CD4-positive, alpha-beta T cell treated with Interleukin-17A for 1 hour (primary cell): Measurements from ENCODE around the gene NCOR1.
"Not testable (repeated sequence)": the region's sequence is repeated elsewhere in the genome, so short reads cannot be mapped to it uniquely, and the experiment has no call there.

ENCODE experiments used
- DNase-seq: peaks from one replicate; pipeline ENCODE4 v3.0.0-alpha.2; 2020

Gene NCOR1

DNA sequence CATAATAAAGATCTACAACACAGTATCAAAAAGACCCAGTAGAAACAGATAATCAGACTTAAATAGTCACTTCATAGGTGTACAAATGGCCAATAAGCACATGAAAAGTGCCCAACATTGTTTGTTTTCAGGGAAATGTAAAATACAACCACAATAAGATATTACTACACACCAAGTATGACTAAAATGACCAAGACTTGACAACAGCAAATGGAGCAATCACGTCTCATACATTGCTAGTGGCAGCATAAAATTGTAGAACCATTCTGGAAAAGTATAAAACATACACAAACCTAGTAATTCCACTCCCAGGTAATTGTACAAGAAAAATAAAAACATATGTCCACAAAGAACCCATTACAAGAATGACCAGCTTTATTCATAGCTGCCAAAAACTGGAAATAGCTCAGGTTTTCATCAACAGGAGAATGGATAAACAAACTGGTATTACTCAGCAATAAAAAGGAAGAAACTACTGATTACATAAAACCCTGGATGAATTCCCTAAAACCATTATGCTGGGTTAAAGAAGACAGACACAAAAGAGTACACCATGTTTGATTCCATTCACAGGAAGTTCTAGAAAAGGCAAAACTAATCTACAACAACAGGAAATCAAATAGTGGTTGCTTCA is 130.2 kb downstream of the NCOR1 start:
- DNase-seq, result no peak

DNA sequence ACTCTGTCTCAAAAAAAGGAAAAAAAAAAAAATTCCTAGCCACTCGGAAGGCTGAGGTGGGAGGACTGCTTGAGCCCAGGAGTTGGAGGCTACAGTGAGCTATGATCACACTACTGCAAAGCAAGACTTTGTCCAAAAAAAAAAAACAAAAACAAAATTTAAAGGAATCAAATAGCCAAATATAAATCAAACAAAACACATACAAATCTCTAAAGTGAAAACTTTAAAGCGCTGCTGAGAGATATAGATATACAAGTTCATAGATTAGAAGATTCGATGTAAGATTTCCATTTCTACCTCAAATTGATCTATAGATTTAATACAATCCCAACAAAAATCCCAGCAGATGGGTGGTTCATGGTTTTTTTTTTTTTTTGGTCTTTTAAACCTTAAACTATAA is 132.1 kb downstream of the NCOR1 start:
- DNase-seq, result no peak

- no peak for DNase-seq
Observed at GRCh38 chr17:16081507-16082087, 133.7 kb downstream of the NCOR1 start.

GRCh38 chr17:16080366-16080765 is 135.0 kb downstream of the NCOR1 start:
- DNase-seq, result no peak

DNA sequence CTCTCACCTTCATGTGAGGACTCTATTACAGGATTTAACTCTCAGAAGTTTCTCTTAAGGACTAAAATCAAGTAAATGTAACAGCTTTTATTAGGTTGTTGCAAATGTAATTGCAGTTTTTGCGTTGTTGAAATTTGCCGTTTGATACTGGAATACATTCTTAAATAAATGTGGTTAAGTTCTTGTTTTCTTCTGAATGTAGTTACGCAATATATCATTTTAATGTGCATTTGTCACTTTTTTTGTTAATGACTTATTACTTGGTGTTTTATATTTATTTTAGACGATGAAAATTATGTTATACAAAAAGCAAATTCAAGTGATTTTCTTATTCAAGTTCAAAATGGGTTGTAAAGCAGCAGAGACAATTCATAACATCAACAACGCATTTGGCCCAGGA is 139.4 kb downstream of the NCOR1 start:
- no peak for DNase-seq

GRCh38 chr17:16074423-16074822 is 140.9 kb downstream of the NCOR1 start:
- DNase-seq, result no peak

DNA sequence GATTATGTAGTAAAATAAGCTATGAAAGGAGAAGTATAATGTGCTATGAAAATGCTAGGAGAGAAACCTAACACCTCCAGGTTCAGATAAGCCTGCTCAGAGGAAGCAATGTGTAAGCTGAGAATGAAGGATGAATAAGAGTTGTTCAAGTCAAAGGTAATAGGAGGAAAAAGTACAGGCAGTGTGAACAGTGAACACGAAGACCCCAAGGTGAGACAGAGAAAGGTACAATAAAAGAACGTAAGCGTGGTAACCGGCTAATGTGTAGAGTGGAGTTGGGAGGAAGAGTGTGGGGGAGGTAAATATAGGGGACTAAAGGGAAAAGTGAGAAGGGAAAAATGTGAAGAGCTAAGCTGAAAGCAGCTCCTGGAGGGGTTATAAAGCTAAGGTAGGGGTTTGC is 141.5 kb downstream of the NCOR1 start:
- DNase-seq, result no peak

- no peak for DNase-seq
Observed at GRCh38 chr17:16072031-16072430, 143.3 kb downstream of the NCOR1 start.

GRCh38 chr17:16068323-16068722 is 147.0 kb downstream of the NCOR1 start:
- no peak for DNase-seq

- DNase-seq, result no peak
Observed at GRCh38 chr17:16066125-16066524, 149.2 kb downstream of the NCOR1 start.

DNA sequence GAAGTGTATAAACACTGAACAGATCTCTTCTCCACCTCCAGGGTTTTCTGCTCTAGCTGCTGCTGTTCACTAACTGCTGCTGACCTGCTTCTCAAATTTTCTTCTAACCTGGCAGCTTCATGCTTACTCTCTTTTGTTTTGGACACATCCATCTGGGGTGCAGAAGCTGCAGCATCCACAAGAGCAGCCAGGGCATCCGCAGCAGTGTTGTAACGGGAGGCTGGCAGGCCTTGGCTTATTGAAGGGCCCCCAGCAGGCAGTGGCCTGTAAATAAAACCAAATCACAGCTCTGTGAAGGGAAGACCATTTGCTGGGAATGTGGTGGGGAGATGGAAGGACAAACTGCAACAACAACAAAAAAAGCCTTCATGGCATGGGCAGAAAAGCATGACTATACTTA is 153.7 kb downstream of the NCOR1 start:
- no peak for DNase-seq

DNA sequence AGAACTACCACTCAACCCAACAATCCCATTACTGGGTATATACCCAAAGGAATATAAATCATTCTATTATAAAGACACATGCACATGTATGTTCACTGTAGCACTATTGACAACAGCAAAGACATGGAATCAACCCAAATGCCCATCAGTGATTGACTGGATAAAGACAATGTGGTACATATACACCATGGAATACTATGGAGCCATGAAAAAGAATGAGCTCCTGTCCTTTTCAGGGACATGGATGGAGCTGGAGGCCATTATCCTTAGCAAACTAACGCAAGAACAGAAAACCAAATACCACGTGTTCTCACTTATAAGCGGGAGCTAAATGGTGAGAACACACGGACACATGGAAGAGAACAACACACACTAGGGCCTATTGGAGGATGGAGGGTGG is 160.2 kb downstream of the NCOR1 start:
- not testable (repeated sequence) for DNase-seq

- DNase-seq, result no peak
Observed at GRCh38 chr17:16052486-16052885, 162.8 kb downstream of the NCOR1 start.

DNA sequence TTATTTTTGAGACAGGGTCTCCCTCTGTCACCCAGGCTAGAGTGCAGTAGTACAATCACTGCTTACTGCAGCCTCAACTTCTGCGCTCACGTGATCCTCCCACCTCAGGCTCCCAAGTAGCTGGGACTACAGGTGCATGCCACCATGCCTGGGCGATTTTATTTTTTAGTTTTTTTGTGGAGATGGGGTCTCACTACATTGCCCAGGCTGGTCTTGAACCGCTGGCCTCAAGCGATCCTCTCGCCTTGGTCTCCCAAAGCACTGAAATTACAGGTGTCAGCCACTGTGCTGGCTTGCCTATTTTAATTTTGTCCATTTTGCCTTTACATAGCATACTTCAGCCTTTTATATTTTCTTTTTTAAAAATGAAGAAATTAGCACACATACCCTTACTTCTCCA is 164.5 kb downstream of the NCOR1 start:
- DNase-seq, result no peak

DNA sequence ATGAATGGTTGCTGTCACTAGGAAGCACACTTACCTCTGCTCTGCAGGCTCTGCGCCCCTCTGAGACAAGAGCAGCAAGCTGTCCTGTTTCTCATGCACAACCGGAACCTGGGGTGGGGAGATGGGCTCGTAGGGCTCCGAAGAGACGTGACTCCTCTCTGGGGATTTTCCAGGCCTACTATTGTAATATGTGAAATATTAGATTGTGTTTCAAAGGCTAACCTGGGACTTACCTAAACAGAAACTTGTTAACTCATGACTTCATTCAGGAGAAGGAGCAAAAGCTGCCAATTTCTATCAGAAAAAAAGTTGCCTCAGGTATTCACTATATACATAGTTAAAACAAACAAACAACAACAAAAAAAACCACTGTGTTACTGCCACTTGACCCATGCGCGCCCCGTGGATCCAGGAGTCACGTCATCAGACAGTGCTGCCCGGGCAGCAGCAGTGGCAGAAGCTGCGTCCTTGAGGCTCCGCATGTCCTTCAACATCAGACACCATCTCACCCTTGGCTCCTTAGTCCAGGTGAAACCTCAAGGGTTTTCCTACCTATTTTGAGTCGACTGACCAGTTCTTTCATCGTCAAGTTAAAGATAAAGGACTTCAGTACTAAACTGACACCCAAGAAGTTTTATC is 166.4 kb downstream of the NCOR1 start:
- DNase-seq, result no peak

DNA sequence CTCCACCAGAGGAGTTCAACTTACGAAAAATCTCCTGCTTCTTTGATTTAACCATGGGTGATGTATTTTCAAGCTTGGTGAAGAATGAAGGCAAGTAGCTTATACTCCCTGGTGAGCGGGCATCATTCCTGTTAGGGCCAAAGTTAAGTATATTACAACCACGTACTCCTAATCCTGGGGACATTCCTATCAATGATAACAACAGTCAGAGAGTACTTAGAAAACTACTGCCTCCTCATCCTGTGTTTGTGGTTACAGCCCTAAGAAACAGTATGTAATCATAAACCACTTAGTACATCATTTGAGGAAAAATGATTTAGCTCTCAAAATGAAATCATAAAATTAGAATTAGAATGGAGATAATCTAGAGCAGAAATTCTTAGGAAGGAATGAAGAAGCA is 168.4 kb downstream of the NCOR1 start:
- DNase-seq, result no peak

GRCh38 chr17:16044487-16044886 is 170.8 kb downstream of the NCOR1 start:
- DNase-seq, result no peak

GRCh38 chr17:16040710-16041251 is 174.6 kb downstream of the NCOR1 start:
- DNase-seq, result no peak

DNA sequence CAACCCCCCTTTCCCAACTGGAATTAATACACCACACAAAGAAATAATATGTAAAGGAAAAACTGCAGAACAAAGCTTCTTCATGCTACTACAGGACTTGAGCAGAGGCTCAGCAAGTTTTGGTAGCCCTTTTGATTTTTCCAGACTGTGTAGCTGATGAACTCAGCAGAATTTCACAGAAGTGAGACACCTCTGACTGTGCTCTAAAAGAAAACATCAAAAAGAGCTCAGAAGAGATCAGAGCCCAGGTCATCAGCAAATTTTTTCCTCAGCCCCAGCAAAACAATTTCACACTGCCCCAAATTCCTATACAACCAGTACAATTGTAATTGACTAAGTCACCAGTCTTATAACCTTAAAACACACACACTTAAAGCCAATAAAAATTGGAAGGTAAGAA is 177.7 kb downstream of the NCOR1 start:
- no peak for DNase-seq

GRCh38 chr17:16036261-16036660 is 179.1 kb downstream of the NCOR1 start:
- no peak for DNase-seq

DNA sequence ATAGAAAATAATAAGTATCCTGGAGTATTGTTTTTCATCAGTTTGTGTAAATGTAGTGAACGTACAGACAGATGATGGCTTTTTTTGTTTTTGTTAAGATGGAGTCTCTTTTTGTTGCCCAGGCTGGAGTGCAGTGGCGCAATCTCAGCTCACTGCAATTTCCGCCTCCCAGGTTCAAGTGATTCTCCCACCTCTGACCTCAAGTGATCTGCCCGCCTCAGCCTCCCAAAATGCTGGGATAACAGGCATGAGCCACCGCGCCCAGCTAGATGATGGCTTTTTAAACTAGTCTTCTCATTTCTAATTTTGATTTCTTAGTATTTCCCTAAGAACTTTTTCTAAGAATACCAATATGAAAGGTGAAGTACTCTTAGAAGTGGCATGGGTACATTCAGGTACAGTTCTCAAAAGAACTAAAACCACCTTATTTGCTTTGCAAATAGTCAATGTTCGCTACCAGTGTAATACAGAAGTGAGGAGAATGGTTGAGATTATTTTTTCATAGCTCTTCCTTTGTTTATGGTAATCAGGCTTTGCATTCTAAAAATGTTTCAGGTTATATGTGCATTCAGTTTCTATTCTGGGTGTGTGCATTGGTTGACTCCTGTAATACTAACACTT is 181.5 kb downstream of the NCOR1 start:
- no peak for DNase-seq

GRCh38 chr17:16027708-16028584 is 187.4 kb downstream of the NCOR1 start:
- DNase-seq, result peak; percentile 38

DNA sequence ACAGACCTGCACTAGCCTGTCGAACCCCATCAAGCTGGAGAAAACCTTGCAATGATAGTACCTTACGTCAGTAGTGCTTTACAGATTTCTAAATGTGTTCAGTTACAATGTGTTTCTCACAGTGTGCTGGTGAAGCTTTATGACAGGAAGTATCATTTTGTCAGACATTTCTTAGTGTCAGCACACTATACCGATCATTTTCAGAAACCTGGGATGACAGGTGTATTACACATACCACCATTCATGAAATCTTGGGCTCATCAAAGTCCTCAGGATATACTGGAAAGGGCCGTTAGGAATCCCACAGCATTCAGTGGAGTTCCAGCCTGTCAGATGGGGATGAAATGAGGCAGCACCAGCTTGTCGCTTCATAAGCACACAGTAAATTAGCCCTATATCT is 188.4 kb downstream of the NCOR1 start:
- no peak for DNase-seq
